MM.1S (cell line): ENCODE results near the gene CKAP5.

Experiments
- DNase-seq: peaks from one replicate; pipeline ENCODE4 v3.0.0-alpha.2; 2015
- H2AFZ ChIP-seq: fragments of 300-600 bp; sonication (generic); 2 replicates; pipeline ENCODE4 v1.6.0; 2016; ENCODE audit warnings: antibody characterized with exemption, low read length
- H3F3A ChIP-seq: fragments of 300-600 bp; sonication (generic); 2 replicates; pipeline ENCODE4 v1.6.1; 2016; ENCODE audit warnings: mild to moderate bottlenecking, antibody characterized with exemption, low read length, moderate library complexity, mixed read lengths; ENCODE audit not compliant: insufficient read depth
- H3K27ac ChIP-seq: fragments of 300-600 bp; sonication (generic); 2 replicates; pipeline ENCODE4 v1.5.1; 2016; ENCODE audit warnings: mild to moderate bottlenecking, low read length
- H3K27me3 ChIP-seq: fragments of 300-600 bp; sonication (generic); replicated peaks from 2 replicates; pipeline ENCODE4 v1.6.0; 2016; ENCODE audit warnings: low read length; ENCODE audit not compliant: insufficient read depth
- H3K36me3 ChIP-seq: fragments of 300-600 bp; sonication (generic); replicated peaks from 2 replicates; pipeline ENCODE4 v1.6.1; 2016; ENCODE audit warnings: mild to moderate bottlenecking, low read length, mixed read lengths; ENCODE audit not compliant: insufficient read depth
- H3K4me1 ChIP-seq: fragments of 300-600 bp; sonication (generic); 2 replicates; pipeline ENCODE4 v1.6.1; 2016; ENCODE audit warnings: low read length, mixed read lengths
- H3K4me2 ChIP-seq: fragments of 300-600 bp; sonication (generic); 2 replicates; pipeline ENCODE4 v1.6.0; 2016; ENCODE audit warnings: low read depth, low read length
- H3K4me3 ChIP-seq: fragments of 300-600 bp; sonication (generic); 2 replicates; pipeline ENCODE4 v1.5.1; 2016; ENCODE audit warnings: low read length, mixed read lengths
- H3K79me2 ChIP-seq: fragments of 300-600 bp; sonication (generic); 2 replicates; pipeline ENCODE4 v1.6.1; 2016; ENCODE audit warnings: mixed run types, low read length, mixed read lengths
- H3K9ac ChIP-seq: fragments of 300-600 bp; sonication (generic); 2 replicates; pipeline ENCODE4 v1.6.1; 2016; ENCODE audit warnings: low read length, mixed read lengths
- H3K9me2 ChIP-seq: fragments of 300-600 bp; sonication (generic); replicated peaks from 2 replicates; pipeline ENCODE4 v1.6.1; 2016; ENCODE audit warnings: mild to moderate bottlenecking, low read length, mixed read lengths; ENCODE audit not compliant: insufficient read depth
- H3K9me3 ChIP-seq: fragments of 300-600 bp; sonication (generic); replicated peaks from 2 replicates; pipeline ENCODE4 v1.6.1; 2016; ENCODE audit warnings: mild to moderate bottlenecking, low read length, mixed read lengths; ENCODE audit not compliant: insufficient read depth
- H4K20me1 ChIP-seq: fragments of 300-600 bp; sonication (generic); 2 replicates; pipeline ENCODE4 v1.6.1; 2016; ENCODE audit warnings: mild to moderate bottlenecking, low read length, moderate library complexity, mixed read lengths; ENCODE audit not compliant: insufficient read depth
- CTCF ChIP-seq: fragments of 300-600 bp; sonication (generic); IDR thresholded peaks from 2 replicates; pipeline ENCODE4 v1.5.1; 2016; ENCODE audit warnings: antibody characterized with exemption, low read length, mixed read lengths
- EZH2 ChIP-seq: fragments of 300-600 bp; sonication (generic); optimal IDR thresholded peaks from 2 replicates; pipeline ENCODE3; 2017; ENCODE audit warnings: low read depth, mild to moderate bottlenecking, antibody characterized with exemption, low read length, mixed read lengths
- EZH2phosphoT487 ChIP-seq: fragments of 300-600 bp; sonication (generic); IDR thresholded peaks from 2 replicates; pipeline ENCODE4 v1.6.1; 2018; ENCODE audit warnings: antibody characterized with exemption, low read length

The CKAP5 gene

GRCh38 chr11:46762248-46762647 lies 83.8 kb downstream of the CKAP5 start:
- Histone ChIP-seq H3K4me2 (no peak overlapping the region), H3K4me3 (no peak overlapping the region), H3K36me3 (peaks cover 25% of the 10 kb centered on the region; the same call in 1 of the 2 replicates), H3K9me3 (no peaks in the 10 kb centered on the region), H3K27me3 (no peaks in the 10 kb centered on the region), H3K27ac (no peak overlapping the region), H2AFZ (no peak overlapping the region), H3K9me2 (no peaks in the 10 kb centered on the region), H3F3A (no peaks in the 10 kb centered on the region; the same call in 1 of the 2 replicates), H3K79me2 (no peaks in the 10 kb centered on the region), H3K4me1 (no peaks in the 10 kb centered on the region), H3K9ac (no peak overlapping the region), H4K20me1 (no peaks in the 10 kb centered on the region)
- no peak for TF ChIP-seq EZH2
- no peak for TF ChIP-seq CTCF
- TF ChIP-seq EZH2phosphoT487 = no peak
- no peak for DNase-seq

- H4K20me1 ChIP-seq = no peaks in the 10 kb centered on the region
- H3K9me2 ChIP-seq = no peaks in the 10 kb centered on the region
- H3K36me3 ChIP-seq = peaks cover 25% of the 10 kb centered on the region; the same call in 1 of the 2 replicates
- no peaks in the 10 kb centered on the region for H3K4me1 ChIP-seq
- no peaks in the 10 kb centered on the region for H3K9me3 ChIP-seq
- TF ChIP-seq CTCF (no peak), EZH2phosphoT487 (no peak), EZH2 (no peak)
- DNase-seq = no peak
- no peak overlapping the region for H3K4me3 ChIP-seq
- no peaks in the 10 kb centered on the region for H3K27me3 ChIP-seq
- no peak overlapping the region for H2AFZ ChIP-seq
- H3K9ac ChIP-seq = no peak overlapping the region
- no peaks in the 10 kb centered on the region for H3K79me2 ChIP-seq
- H3F3A ChIP-seq = no peaks in the 10 kb centered on the region; the same call in 1 of the 2 replicates
- no peak overlapping the region for H3K27ac ChIP-seq
- H3K4me2 ChIP-seq = no peak overlapping the region
Measured at GRCh38 chr11:46761807-46762206, 84.3 kb downstream of the CKAP5 start.

- no peaks in the 10 kb centered on the region for H4K20me1 ChIP-seq
- H3F3A ChIP-seq = no peaks in the 10 kb centered on the region; the same call in 1 of the 2 replicates
- peaks cover 25% of the 10 kb centered on the region; the same call in 1 of the 2 replicates for H3K36me3 ChIP-seq
- no peaks in the 10 kb centered on the region for H3K9me3 ChIP-seq
- H3K4me2 ChIP-seq = no peak overlapping the region
- no peaks in the 10 kb centered on the region for H3K9me2 ChIP-seq
- H3K4me3 ChIP-seq = no peak overlapping the region
- H3K27me3 ChIP-seq = no peaks in the 10 kb centered on the region
- no peaks in the 10 kb centered on the region for H3K79me2 ChIP-seq
- DNase-seq = no peak
- TF ChIP-seq CTCF (no peak), EZH2phosphoT487 (no peak), EZH2 (no peak)
- no peak overlapping the region for H3K9ac ChIP-seq
- no peak overlapping the region for H3K27ac ChIP-seq
- no peak overlapping the region for H2AFZ ChIP-seq
- no peaks in the 10 kb centered on the region for H3K4me1 ChIP-seq
Measured at GRCh38 chr11:46760429-46761128, 85.5 kb downstream of the CKAP5 start.
